Keratinocyte (primary cell): ENCODE results near the gene GPR15.

ENCODE experiments used
- CTCF ChIP-seq, 3 experiments: IDR thresholded peaks in 1 of 3; conservative IDR thresholded peaks in 1 of 3; optimal IDR thresholded peaks in 1 of 3; 2 replicates in 2 of 3; 3 replicates in 1 of 3; pipeline versions ENCODE3 to v1.5.1; 2011; ENCODE audit warnings: low read length in 3 of 3, mild to moderate bottlenecking in 3 of 3, moderate library complexity in 2 of 3, control low read depth in 1 of 3, inconsistent platforms in 1 of 3; ENCODE audit not compliant: insufficient read depth in 2 of 3; ENCODE audit errors: extremely low read depth in 1 of 3
- EZH2 ChIP-seq: IDR thresholded peaks from one replicate; pipeline ENCODE4 v1.6.1; 2012; ENCODE audit warnings: inconsistent platforms, mild to moderate bottlenecking, low read length, moderate library complexity

- no peak for TF ChIP-seq CTCF (optimal IDR thresholded peaks at IDR 0.05 in 1 of 3, IDR thresholded peaks at IDR 0.05 in 1 of 3, conservative IDR thresholded peaks at IDR 0.05 in 1 of 3; ENCODE audit: extremely low read depth in 1 of 3, insufficient read depth in 2 of 3, low read length in 3 of 3)
- TF ChIP-seq EZH2: no peak
These were observed 1.2 kb downstream of the GPR15 start for GRCh38 chr3:98532709-98533571.
